ENCODE measurements around the gene SRBD1.
"Not testable (repeated sequence)": the region's sequence is repeated elsewhere in the genome, so short reads cannot be mapped to it uniquely, and the experiment has no call there.

The SRBD1 gene

GRCh38 chr2:45457211-45457945, 153.7 kb downstream of the SRBD1 start:
- no peak for DNase-seq

- DNase-seq, result no peak
Observed at GRCh38 chr2:45452866-45453265, 158.2 kb downstream of the SRBD1 start.

- DNase-seq, result no peak
Observed at GRCh38 chr2:45450634-45451033, 160.4 kb downstream of the SRBD1 start.

- DNase-seq, result no peak
Observed at GRCh38 chr2:45448217-45448616, 162.8 kb downstream of the SRBD1 start.

GRCh38 chr2:45446016-45446415, 165.1 kb downstream of the SRBD1 start:
- DNase-seq, result no peak

GRCh38 chr2:45445037-45445436, 166.0 kb downstream of the SRBD1 start:
- DNase-seq, result no peak

- no peak for DNase-seq
Observed at GRCh38 chr2:45443012-45443411, 168.1 kb downstream of the SRBD1 start.

GRCh38 chr2:45442026-45442425, 169.0 kb downstream of the SRBD1 start:
- no peak for DNase-seq

GRCh38 chr2:45441571-45441970, 169.5 kb downstream of the SRBD1 start:
- DNase-seq, result no peak

GRCh38 chr2:45439788-45440773, 171.0 kb downstream of the SRBD1 start:
- DNase-seq, result no peak

GRCh38 chr2:45438872-45439665, 172.0 kb downstream of the SRBD1 start:
- DNase-seq, result no peak

GRCh38 chr2:45436456-45436855, 174.6 kb downstream of the SRBD1 start:
- DNase-seq, result no peak

- no peak for DNase-seq
Observed at GRCh38 chr2:45435316-45435715, 175.8 kb downstream of the SRBD1 start.

- no peak for DNase-seq
Observed at GRCh38 chr2:45433363-45433762, 177.7 kb downstream of the SRBD1 start.

GRCh38 chr2:45432406-45432805, 178.7 kb downstream of the SRBD1 start:
- no peak for DNase-seq

GRCh38 chr2:45426025-45426424, 185.0 kb downstream of the SRBD1 start:
- DNase-seq, result not testable (repeated sequence)

GRCh38 chr2:45422921-45423320, 188.1 kb downstream of the SRBD1 start:
- DNase-seq, result no peak

GRCh38 chr2:45418532-45418931, 192.5 kb downstream of the SRBD1 start:
- DNase-seq, result no peak

- no peak for DNase-seq
Observed at GRCh38 chr2:45415534-45416123, 195.4 kb downstream of the SRBD1 start.

GRCh38 chr2:45412754-45413379, 198.2 kb downstream of the SRBD1 start:
- no peak for DNase-seq

- no peak for DNase-seq
Observed at GRCh38 chr2:45409677-45410076, 201.4 kb downstream of the SRBD1 start.

- no peak for DNase-seq
Observed at GRCh38 chr2:45406621-45407020, 204.4 kb downstream of the SRBD1 start.
